Measurements from ENCODE around the gene PRR14.

DNA sequence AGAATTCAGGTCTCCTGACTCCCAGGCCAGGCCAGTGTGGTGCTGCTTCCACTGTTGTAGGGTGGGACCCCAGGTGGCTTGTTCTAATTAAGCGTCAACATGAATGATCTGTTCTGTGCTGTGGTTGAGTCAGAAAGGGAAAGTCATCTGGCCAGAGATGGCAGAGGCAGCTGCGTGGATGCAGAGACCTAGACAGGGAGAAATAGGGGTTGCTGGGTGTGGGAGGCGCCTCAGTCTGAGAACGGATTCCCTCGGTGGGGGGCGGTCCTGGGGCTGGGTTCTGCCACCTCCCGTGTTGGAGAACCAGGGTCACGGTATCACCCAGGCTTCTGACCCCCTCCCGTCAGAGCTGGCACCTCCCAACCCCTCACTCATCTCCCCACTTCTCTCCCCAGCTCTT, 13.1 kb downstream of the PRR14 start:
- TF ChIP-seq POLR2AphosphoS5 (IDR thresholded peaks at IDR 0.05) (no peak), CTCF (IDR thresholded peaks at IDR 0.05) (no peak), POLR2A (IDR thresholded peaks at IDR 0.05) (no peak)

All from sigmoid colon (tissue), 4 donors.